Colonic mucosa (tissue), 4 donors: Measurements from ENCODE around the gene DLX4. TPM values are rescaled to one million over a fixed set of nuclear protein-coding genes. Genes with fewer than 3 reads are reported as not detected.

Experiments
- DNase-seq: peaks from one replicate; pipeline ENCODE4 v3.0.0-alpha.2; 2020
- H3K27ac ChIP-seq: fragments of 200-600 bp; one replicate; pipeline ENCODE4 v1.8.0; 2021
- H3K27me3 ChIP-seq: fragments of 200-600 bp; one replicate; pipeline ENCODE4 v1.8.0; 2021
- H3K36me3 ChIP-seq: fragments of 200-600 bp; one replicate; pipeline ENCODE4 v1.8.0; 2021
- H3K4me1 ChIP-seq: fragments of 200-600 bp; one replicate; pipeline ENCODE4 v1.8.0; 2021; ENCODE audit warnings: mild to moderate bottlenecking
- H3K4me3 ChIP-seq: fragments of 200-600 bp; one replicate; pipeline ENCODE4 v1.8.0; 2021
- H3K9ac ChIP-seq, 2 donors: one replicate each; pipeline ENCODE4 v1.7.0; 2013; ENCODE audit warnings: control low read depth in 2 of 2, low read depth in 2 of 2, low read length in 2 of 2
- H3K9me3 ChIP-seq: fragments of 200-600 bp; one replicate; pipeline ENCODE4 v1.8.0; 2021
- CTCF ChIP-seq: fragments of 200-600 bp; IDR thresholded peaks from one replicate; pipeline ENCODE4 v1.8.0; 2022; ENCODE audit warnings: antibody characterized with exemption, mild to moderate bottlenecking
- intact Hi-C: fragments of 100-400 bp; cut with DNase I; formaldehyde crosslinking; loops from one replicate; pipeline ENCODE4 v1.14.1; 2022
- total RNA-seq, 2 donors: library from RNA; stranded (reverse); fragmentation: NEBNext Ultra II Directional in 1 of 2; extraction: Animal tissue kit (Norgen Biotek cat#: 25700) in 1 of 2; gene quantifications; one replicate each; pipeline ENCODE4 v1.2.1, GENCODE V29; 2021
- donor health status: healthy.
- donor health status: DM: no; HTN: no; CAD: no.
- donor health status: DM: no; HTN: no; CAD: no.

Gene DLX4
- total RNA-seq, 2 donors from 2014 or later: 0.49 TPM; not detected in 1

GRCh38 chr17:49955157-49955556 is 13.8 kb upstream of the DLX4 start:
- H3K9me3 ChIP-seq: no peaks in the 10 kb centered on the region
- H3K4me1 ChIP-seq: no peaks in the 10 kb centered on the region
- peaks cover 11% of the 10 kb centered on the region for H3K27me3 ChIP-seq
- no peak overlapping the region for H3K27ac ChIP-seq
- no peak for DNase-seq
- H3K4me3 ChIP-seq: no peak overlapping the region
- TF ChIP-seq CTCF: no peak
- no peaks in the 10 kb centered on the region for H3K36me3 ChIP-seq
- no peak overlapping the region for H3K9ac ChIP-seq
- intact Hi-C loops: no loop called here

- H3K9ac ChIP-seq: no peak overlapping the region
- intact Hi-C loops: no loop called here
- no peak for DNase-seq
- H3K36me3 ChIP-seq: no peaks in the 10 kb centered on the region
- TF ChIP-seq CTCF: no peak
- no peak overlapping the region for H3K27ac ChIP-seq
- H3K4me1 ChIP-seq: no peaks in the 10 kb centered on the region
- H3K27me3 ChIP-seq: peaks cover 6% of the 10 kb centered on the region
- no peaks in the 10 kb centered on the region for H3K9me3 ChIP-seq
- no peak overlapping the region for H3K4me3 ChIP-seq
Observed at GRCh38 chr17:49956780-49957179, 12.2 kb upstream of the DLX4 start.

- Histone ChIP-seq H3K27ac (no peak overlapping the region), H3K27me3 (peaks cover 2% of the 10 kb centered on the region), H3K36me3 (no peaks in the 10 kb centered on the region), H3K9me3 (no peaks in the 10 kb centered on the region), H3K9ac (no peak overlapping the region), H3K4me3 (no peak overlapping the region), H3K4me1 (no peaks in the 10 kb centered on the region)
- intact Hi-C loops: no loop called here
- TF ChIP-seq CTCF: no peak
- DNase-seq: no peak
Observed at GRCh38 chr17:49957350-49957749, 11.6 kb upstream of the DLX4 start.

GRCh38 chr17:49958723-49959122 is 10.3 kb upstream of the DLX4 start:
- DNase-seq: no peak
- Histone ChIP-seq H3K9me3 (no peaks in the 10 kb centered on the region), H3K4me1 (no peaks in the 10 kb centered on the region), H3K27me3 (peaks cover 14% of the 10 kb centered on the region), H3K9ac (no peak overlapping the region), H3K36me3 (no peaks in the 10 kb centered on the region), H3K27ac (no peak overlapping the region), H3K4me3 (no peak overlapping the region)
- TF ChIP-seq CTCF: no peak
- intact Hi-C loops: no loop called here

- no peak for TF ChIP-seq CTCF
- intact Hi-C loops: no loop called here
- Histone ChIP-seq H3K36me3 (no peaks in the 10 kb centered on the region), H3K27ac (no peak overlapping the region), H3K4me3 (no peak overlapping the region), H3K9me3 (no peaks in the 10 kb centered on the region), H3K4me1 (peaks cover 4% of the 10 kb centered on the region), H3K9ac (no peak overlapping the region), H3K27me3 (peaks cover 20% of the 10 kb centered on the region)
- DNase-seq: no peak
Observed at GRCh38 chr17:49959183-49959935, 9.6 kb upstream of the DLX4 start.
